ENCODE results near the gene GKN2.

Gene GKN2

DNA sequence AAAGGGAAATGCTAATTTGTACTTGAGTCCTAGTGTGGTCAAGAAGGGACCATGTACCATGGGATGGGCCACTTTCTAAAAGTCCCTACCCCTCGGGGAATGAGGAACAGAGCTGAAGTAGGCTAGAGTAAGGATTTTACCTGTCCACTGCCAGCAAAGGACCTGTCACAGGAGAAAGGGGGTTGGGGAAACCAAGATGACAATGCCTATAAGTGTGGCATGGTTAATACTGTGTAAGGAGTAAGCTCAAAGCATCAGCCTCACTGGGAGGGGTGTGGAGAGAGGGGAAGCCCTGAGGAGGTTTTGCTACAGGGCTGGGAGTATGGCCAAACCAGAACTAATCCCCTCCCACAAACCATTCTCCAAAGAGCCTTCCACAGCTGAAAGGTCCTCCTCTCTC is 15.8 kb downstream of the GKN2 start:
- DNase-seq (ENCODE audit: low read depth): peak; percentile 22
- TF ChIP-seq, protein P1, sequence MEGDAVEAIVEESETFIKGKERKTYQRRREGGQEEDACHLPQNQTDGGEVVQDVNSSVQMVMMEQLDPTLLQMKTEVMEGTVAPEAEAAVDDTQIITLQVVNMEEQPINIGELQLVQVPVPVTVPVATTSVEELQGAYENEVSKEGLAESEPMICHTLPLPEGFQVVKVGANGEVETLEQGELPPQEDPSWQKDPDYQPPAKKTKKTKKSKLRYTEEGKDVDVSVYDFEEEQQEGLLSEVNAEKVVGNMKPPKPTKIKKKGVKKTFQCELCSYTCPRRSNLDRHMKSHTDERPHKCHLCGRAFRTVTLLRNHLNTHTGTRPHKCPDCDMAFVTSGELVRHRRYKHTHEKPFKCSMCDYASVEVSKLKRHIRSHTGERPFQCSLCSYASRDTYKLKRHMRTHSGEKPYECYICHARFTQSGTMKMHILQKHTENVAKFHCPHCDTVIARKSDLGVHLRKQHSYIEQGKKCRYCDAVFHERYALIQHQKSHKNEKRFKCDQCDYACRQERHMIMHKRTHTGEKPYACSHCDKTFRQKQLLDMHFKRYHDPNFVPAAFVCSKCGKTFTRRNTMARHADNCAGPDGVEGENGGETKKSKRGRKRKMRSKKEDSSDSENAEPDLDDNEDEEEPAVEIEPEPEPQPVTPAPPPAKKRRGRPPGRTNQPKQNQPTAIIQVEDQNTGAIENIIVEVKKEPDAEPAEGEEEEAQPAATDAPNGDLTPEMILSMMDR (IDR thresholded peaks at IDR 0.05; ENCODE audit: low read length, missing control alignments): no peak
- no peak overlapping the region for H3K4me3 ChIP-seq (replicated peaks; ENCODE audit: low read depth, low read length)

- DNase-seq (ENCODE audit: low read depth): peak; percentile 60
- no peak overlapping the region for H3K4me3 ChIP-seq (replicated peaks; ENCODE audit: low read depth, low read length)
- TF ChIP-seq, protein P1 (IDR thresholded peaks at IDR 0.05; ENCODE audit: low read length, missing control alignments): no peak
These were observed 16.3 kb downstream of the GKN2 start for GRCh38 chr2:68936427-68936826.

- TF ChIP-seq, protein P1 (IDR thresholded peaks at IDR 0.05; ENCODE audit: low read length, missing control alignments): no peak
- DNase-seq (ENCODE audit: low read depth): no peak
These were observed 17.2 kb downstream of the GKN2 start for GRCh38 chr2:68935471-68935870.

GRCh38 chr2:68934021-68934420 is 18.7 kb downstream of the GKN2 start:
- no peak for DNase-seq (ENCODE audit: low read depth)
- TF ChIP-seq, protein P1 (IDR thresholded peaks at IDR 0.05; ENCODE audit: low read length, missing control alignments): no peak
- no peak overlapping the region for H3K4me3 ChIP-seq (replicated peaks; ENCODE audit: low read depth, low read length)

More at GRCh38 chr2:68935471-68935870, 17.2 kb downstream of the GKN2 start:
- H3K4me3 ChIP-seq (replicated peaks; ENCODE audit: low read depth, low read length): no peak overlapping the region

DNA sequence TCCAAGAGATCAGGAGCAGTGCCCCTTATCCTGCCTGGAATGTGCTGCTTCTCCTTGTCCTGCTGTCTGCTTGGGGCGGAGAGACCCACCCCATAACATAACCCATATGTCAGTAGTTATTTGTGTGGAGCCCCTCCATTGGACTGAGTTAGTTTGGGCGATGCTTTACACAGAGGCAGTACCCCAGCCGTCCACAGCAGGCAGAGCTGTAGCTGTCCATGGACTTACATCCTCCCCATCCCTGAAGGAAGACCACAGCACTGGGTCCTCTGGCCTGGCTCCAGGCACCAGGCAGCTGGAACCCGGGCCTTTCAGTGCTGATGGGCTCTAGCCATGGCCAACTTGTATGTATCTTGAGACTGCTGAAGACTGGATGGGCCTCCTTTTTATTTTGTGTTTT is 20.3 kb downstream of the GKN2 start:
- TF ChIP-seq, protein P1 (IDR thresholded peaks at IDR 0.05; ENCODE audit: low read length, missing control alignments): no peak
- H3K4me3 ChIP-seq (replicated peaks; ENCODE audit: low read depth, low read length): no peak overlapping the region
- no peak for DNase-seq (ENCODE audit: low read depth)

- TF ChIP-seq, protein P1 (IDR thresholded peaks at IDR 0.05; ENCODE audit: low read length, missing control alignments): no peak
- peak; percentile 76 for DNase-seq (ENCODE audit: low read depth)
- no peak overlapping the region for H3K4me3 ChIP-seq (replicated peaks; ENCODE audit: low read depth, low read length)
These were observed 20.9 kb downstream of the GKN2 start for GRCh38 chr2:68931799-68932198.

DNA sequence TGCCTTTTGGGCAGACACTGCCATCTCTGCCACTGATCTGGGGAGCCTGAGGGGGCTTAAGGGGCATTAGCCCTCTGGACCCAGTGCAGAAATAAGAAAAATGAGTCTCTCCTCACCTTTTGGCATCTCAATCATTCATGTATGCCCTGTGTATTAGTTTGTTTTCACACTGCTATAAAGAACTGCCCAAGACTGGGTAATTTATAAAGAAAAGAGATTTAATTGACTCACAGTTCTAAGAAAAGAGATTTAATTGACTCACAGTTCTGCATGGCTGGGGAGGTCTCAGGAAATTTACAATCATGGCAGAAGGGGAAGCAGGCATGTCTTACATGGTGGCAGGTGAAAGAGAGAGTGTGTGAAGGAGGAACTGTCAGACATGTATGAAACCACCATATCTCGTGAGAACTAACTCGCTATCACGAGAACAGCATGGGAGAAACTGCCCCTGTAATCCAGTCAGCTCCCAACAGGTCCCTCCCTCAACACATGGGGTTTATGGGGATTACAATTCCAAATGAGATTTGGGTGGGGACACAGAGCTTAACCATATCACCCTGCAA is 21.5 kb downstream of the GKN2 start:
- no peak for DNase-seq (ENCODE audit: low read depth)
- H3K4me3 ChIP-seq (replicated peaks; ENCODE audit: low read depth, low read length): no peak overlapping the region
- TF ChIP-seq, protein P1 (IDR thresholded peaks at IDR 0.05; ENCODE audit: low read length, missing control alignments): no peak

Measured in fibroblast of pulmonary artery (primary cell).